Measurements from ENCODE around the gene TFAP2B.

Gene TFAP2B

GRCh38 chr6:50840112-50840810 is 21.6 kb downstream of the TFAP2B start:
- no peaks in the 10 kb centered on the region for H3K36me3 ChIP-seq (ENCODE audit: insufficient read depth, low read length)
- peaks cover 44 to 64% of the 10 kb centered on the region in 2 donors for H3K27me3 ChIP-seq (ENCODE audit: control insufficient read depth in 1 of 2, insufficient read depth in 2 of 2, low read length in 2 of 2)
- no peak overlapping the region for H3K27ac ChIP-seq (ENCODE audit: low read depth, low read length)
- peaks cover 4% of the 10 kb centered on the region for H3K9me3 ChIP-seq (ENCODE audit: low read length)
- no peaks in the 10 kb centered on the region for H3K4me1 ChIP-seq (ENCODE audit: insufficient read depth, low read length)
- no peak overlapping the region for H3K4me3 ChIP-seq (ENCODE audit: low read depth in 1 of 2, low read length in 2 of 2)
- no peak overlapping the region for H3K9ac ChIP-seq (ENCODE audit: low read length)

DNA sequence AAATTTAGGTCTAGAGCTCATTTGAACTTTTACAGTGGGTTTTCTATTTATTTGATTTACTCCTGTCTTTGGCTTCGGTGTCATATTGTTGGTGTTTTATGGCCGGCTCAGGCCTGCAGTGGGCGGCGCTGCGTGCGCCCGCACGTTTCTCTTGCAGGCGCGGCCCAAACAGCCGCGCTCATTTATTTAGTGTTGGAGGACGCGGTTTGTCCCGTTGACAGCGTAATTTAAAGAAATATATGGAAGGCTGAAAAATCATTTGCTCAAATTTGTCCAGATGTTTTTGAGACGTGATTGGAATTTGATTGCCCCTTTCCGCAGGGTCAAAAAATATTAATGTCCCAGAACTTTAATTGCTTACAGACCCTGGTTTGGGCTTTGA is 22.1 kb downstream of the TFAP2B start:
- Histone ChIP-seq H3K27me3 (ENCODE audit: control insufficient read depth in 1 of 2, insufficient read depth in 2 of 2, low read length in 2 of 2) (peaks cover 45 to 70% of the 10 kb centered on the region in 2 donors), H3K9me3 (ENCODE audit: low read length) (peaks cover 4% of the 10 kb centered on the region), H3K27ac (ENCODE audit: low read depth, low read length) (no peak overlapping the region), H3K9ac (ENCODE audit: low read length) (no peak overlapping the region), H3K4me3 (ENCODE audit: low read depth in 1 of 2, low read length in 2 of 2) (no peak overlapping the region), H3K36me3 (ENCODE audit: insufficient read depth, low read length) (no peaks in the 10 kb centered on the region), H3K4me1 (ENCODE audit: insufficient read depth, low read length) (no peaks in the 10 kb centered on the region)

- peaks cover 61 to 72% of the 10 kb centered on the region in 2 donors for H3K27me3 ChIP-seq (ENCODE audit: control insufficient read depth in 1 of 2, insufficient read depth in 2 of 2, low read length in 2 of 2)
- no peak overlapping the region for H3K9ac ChIP-seq (ENCODE audit: low read length)
- H3K9me3 ChIP-seq (ENCODE audit: low read length), result peaks cover 4% of the 10 kb centered on the region
- H3K4me3 ChIP-seq (ENCODE audit: low read depth in 1 of 2, low read length in 2 of 2), result no peak overlapping the region
- no peaks in the 10 kb centered on the region for H3K36me3 ChIP-seq (ENCODE audit: insufficient read depth, low read length)
- no peak overlapping the region for H3K27ac ChIP-seq (ENCODE audit: low read depth, low read length)
- no peaks in the 10 kb centered on the region for H3K4me1 ChIP-seq (ENCODE audit: insufficient read depth, low read length)
Measured at GRCh38 chr6:50842446-50842845, 23.8 kb downstream of the TFAP2B start.

- no peaks in the 10 kb centered on the region for H3K4me1 ChIP-seq (ENCODE audit: insufficient read depth, low read length)
- H3K27me3 ChIP-seq (ENCODE audit: control insufficient read depth in 1 of 2, insufficient read depth in 2 of 2, low read length in 2 of 2), result peaks cover 66 to 69% of the 10 kb centered on the region in 2 donors
- no peak overlapping the region for H3K9ac ChIP-seq (ENCODE audit: low read length)
Measured at GRCh38 chr6:50842861-50843384, 24.3 kb downstream of the TFAP2B start.

DNA sequence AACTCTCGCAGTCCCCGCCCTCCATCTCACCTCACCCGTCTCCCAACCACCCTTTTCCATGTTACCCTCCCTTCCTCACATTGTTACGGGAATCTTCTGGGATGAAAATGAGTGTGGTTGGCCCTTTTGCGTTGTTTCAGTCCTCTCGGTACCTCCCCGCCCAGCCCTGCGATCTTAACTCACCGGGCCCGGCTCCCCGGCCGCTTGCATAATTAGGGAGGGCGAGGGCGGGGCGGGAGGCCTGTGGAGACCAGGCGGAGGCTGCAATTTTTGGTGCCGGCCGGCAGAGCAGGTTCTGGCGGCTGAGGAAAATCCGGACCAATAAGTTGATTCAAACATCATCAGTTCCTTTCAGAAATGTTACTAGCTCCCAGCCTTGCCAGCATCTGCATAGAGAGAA is 25.2 kb downstream of the TFAP2B start:
- Histone ChIP-seq H3K27me3 (ENCODE audit: control insufficient read depth in 1 of 2, insufficient read depth in 2 of 2, low read length in 2 of 2) (peaks cover 64 to 68% of the 10 kb centered on the region in 2 donors), H3K9me3 (ENCODE audit: low read length) (peaks cover 4% of the 10 kb centered on the region), H3K27ac (ENCODE audit: low read depth, low read length) (no peak overlapping the region), H3K9ac (ENCODE audit: low read length) (no peak overlapping the region), H3K4me1 (ENCODE audit: insufficient read depth, low read length) (no peaks in the 10 kb centered on the region), H3K4me3 (ENCODE audit: low read depth in 1 of 2, low read length in 2 of 2) (no peak overlapping the region), H3K36me3 (ENCODE audit: insufficient read depth, low read length) (no peaks in the 10 kb centered on the region)

More at GRCh38 chr6:50842861-50843384, 24.3 kb downstream of the TFAP2B start:
- Histone ChIP-seq H3K36me3 (ENCODE audit: insufficient read depth, low read length) (no peaks in the 10 kb centered on the region), H3K4me3 (ENCODE audit: low read depth in 1 of 2, low read length in 2 of 2) (no peak overlapping the region), H3K9me3 (ENCODE audit: low read length) (peaks cover 4% of the 10 kb centered on the region), H3K27ac (ENCODE audit: low read depth, low read length) (no peak overlapping the region)

- H3K9ac ChIP-seq (ENCODE audit: low read length), result no peak overlapping the region
- H3K4me3 ChIP-seq (ENCODE audit: low read depth in 1 of 2, low read length in 2 of 2), result no peak overlapping the region
- H3K4me1 ChIP-seq (ENCODE audit: insufficient read depth, low read length), result peaks cover 9% of the 10 kb centered on the region
- peaks cover 70 to 76% of the 10 kb centered on the region in 2 donors for H3K27me3 ChIP-seq (ENCODE audit: control insufficient read depth in 1 of 2, insufficient read depth in 2 of 2, low read length in 2 of 2)
- H3K27ac ChIP-seq (ENCODE audit: low read depth, low read length), result no peak overlapping the region
- H3K9me3 ChIP-seq (ENCODE audit: low read length), result peaks cover 4% of the 10 kb centered on the region
- H3K36me3 ChIP-seq (ENCODE audit: insufficient read depth, low read length), result no peaks in the 10 kb centered on the region
Measured at GRCh38 chr6:50845499-50846143, 26.9 kb downstream of the TFAP2B start.

- Histone ChIP-seq H3K27ac (ENCODE audit: low read depth, low read length) (no peak overlapping the region), H3K4me1 (ENCODE audit: insufficient read depth, low read length) (peaks cover 10% of the 10 kb centered on the region), H3K9ac (ENCODE audit: low read length) (no peak overlapping the region), H3K9me3 (ENCODE audit: low read length) (peaks cover 4% of the 10 kb centered on the region), H3K4me3 (ENCODE audit: low read depth in 1 of 2, low read length in 2 of 2) (no peak overlapping the region), H3K36me3 (ENCODE audit: insufficient read depth, low read length) (no peaks in the 10 kb centered on the region), H3K27me3 (ENCODE audit: control insufficient read depth in 1 of 2, insufficient read depth in 2 of 2, low read length in 2 of 2) (peaks cover 70 to 80% of the 10 kb centered on the region in 2 donors)
Measured at GRCh38 chr6:50846144-50846851, 27.6 kb downstream of the TFAP2B start.

GRCh38 chr6:50846852-50847155 is 28.1 kb downstream of the TFAP2B start:
- H3K4me3 ChIP-seq (ENCODE audit: low read depth in 1 of 2, low read length in 2 of 2), result no peak overlapping the region
- no peak overlapping the region for H3K9ac ChIP-seq (ENCODE audit: low read length)
- no peaks in the 10 kb centered on the region for H3K36me3 ChIP-seq (ENCODE audit: insufficient read depth, low read length)
- H3K4me1 ChIP-seq (ENCODE audit: insufficient read depth, low read length), result peaks cover 10% of the 10 kb centered on the region
- peaks cover 68 to 80% of the 10 kb centered on the region in 2 donors for H3K27me3 ChIP-seq (ENCODE audit: control insufficient read depth in 1 of 2, insufficient read depth in 2 of 2, low read length in 2 of 2)
- no peak overlapping the region for H3K27ac ChIP-seq (ENCODE audit: low read depth, low read length)
- H3K9me3 ChIP-seq (ENCODE audit: low read length), result peaks cover 4% of the 10 kb centered on the region

GRCh38 chr6:50847890-50848594 is 29.4 kb downstream of the TFAP2B start:
- Histone ChIP-seq H3K4me1 (ENCODE audit: insufficient read depth, low read length) (peaks cover 10% of the 10 kb centered on the region), H3K9me3 (ENCODE audit: low read length) (peaks cover under 1% of the 10 kb centered on the region), H3K27me3 (ENCODE audit: control insufficient read depth in 1 of 2, insufficient read depth in 2 of 2, low read length in 2 of 2) (peaks cover 64 to 73% of the 10 kb centered on the region in 2 donors), H3K4me3 (ENCODE audit: low read depth in 1 of 2, low read length in 2 of 2) (no peak overlapping the region), H3K36me3 (ENCODE audit: insufficient read depth, low read length) (no peaks in the 10 kb centered on the region), H3K27ac (ENCODE audit: low read depth, low read length) (no peak overlapping the region), H3K9ac (ENCODE audit: low read length) (no peak overlapping the region)

DNA sequence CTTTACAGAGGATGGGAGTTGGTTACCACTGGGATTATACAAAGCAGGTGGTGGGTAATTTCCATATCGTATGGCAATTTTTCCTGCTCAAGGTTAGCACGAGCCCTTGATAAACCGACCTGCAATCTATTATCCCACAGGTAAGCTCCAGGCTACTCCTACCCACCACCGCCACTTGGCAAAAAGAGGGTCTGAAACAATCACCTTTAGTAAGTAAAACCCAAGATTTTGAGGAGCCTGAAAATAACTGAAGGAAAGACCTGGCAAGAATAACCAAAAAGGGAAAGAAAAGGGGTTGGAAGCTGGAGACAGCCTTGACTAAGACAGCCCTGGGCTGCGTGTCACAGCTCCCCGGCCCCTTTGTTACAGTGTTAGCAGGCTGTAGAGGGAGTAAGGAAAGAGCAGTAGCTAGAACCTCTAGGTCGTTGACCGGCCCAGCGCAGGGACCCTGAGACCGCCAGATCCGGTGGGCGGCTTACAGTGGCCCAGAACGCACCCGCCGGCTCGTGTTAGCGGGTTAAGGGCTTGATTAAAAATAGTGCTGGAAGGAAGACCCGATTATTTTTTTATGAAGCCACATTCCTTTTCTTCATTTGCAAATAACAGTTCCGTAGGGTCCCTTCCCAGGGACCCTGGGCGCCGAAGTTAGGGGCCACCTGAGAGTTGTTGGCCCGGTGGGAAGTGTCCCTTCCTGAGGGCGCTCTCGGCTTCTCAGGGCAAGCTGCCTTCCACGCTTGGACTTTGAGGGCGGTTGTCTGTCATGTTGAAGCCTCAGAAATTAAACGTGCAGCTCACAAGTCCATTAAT is 30.5 kb downstream of the TFAP2B start:
- H3K9me3 ChIP-seq (ENCODE audit: low read length), result no peaks in the 10 kb centered on the region
- H3K27me3 ChIP-seq (ENCODE audit: control insufficient read depth in 1 of 2, insufficient read depth in 2 of 2, low read length in 2 of 2), result peaks cover 54 to 62% of the 10 kb centered on the region in 2 donors
- peaks cover 10% of the 10 kb centered on the region for H3K4me1 ChIP-seq (ENCODE audit: insufficient read depth, low read length)
- no peak overlapping the region for H3K9ac ChIP-seq (ENCODE audit: low read length)
- no peak overlapping the region for H3K4me3 ChIP-seq (ENCODE audit: low read depth in 1 of 2, low read length in 2 of 2)
- H3K27ac ChIP-seq (ENCODE audit: low read depth, low read length), result no peak overlapping the region
- H3K36me3 ChIP-seq (ENCODE audit: insufficient read depth, low read length), result no peaks in the 10 kb centered on the region
